ENCODE data around the gene MED26. TPM values are rescaled to one million over a fixed set of nuclear protein-coding genes. Genes with fewer than 3 reads are reported as not detected.

The MED26 gene
- total and polyA plus RNA-seq, 9 donors, result 5.3 to 8.0 (median 6.8) TPM

GRCh38 chr19:16619457-16619856 lies 8.5 kb downstream of the MED26 start:
- Histone ChIP-seq H3K27ac (ENCODE audit: low read length) (peak overlapping the region; percentile 35), H3K9me3 (replicated peaks; ENCODE audit: control insufficient read depth, low read depth, low read length) (no peaks in the 10 kb centered on the region), H3K4me1 (ENCODE audit: control insufficient read depth, insufficient read depth, low read length) (peaks cover 27% of the 10 kb centered on the region), H3K36me3 (ENCODE audit: control insufficient read depth, insufficient read depth, low read length) (peaks cover 9% of the 10 kb centered on the region), H3K27me3 (ENCODE audit: control insufficient read depth, insufficient read depth, low read length) (no peaks in the 10 kb centered on the region), H3K4me3 (ENCODE audit: low read length) (no peak overlapping the region)
- no peak for DNase-seq
- 79% methylated on average over 6 of the region's 7 CpGs for WGBS (ENCODE audit: insufficient coverage)

- Histone ChIP-seq H3K27ac (ENCODE audit: low read length) (no peak overlapping the region), H3K36me3 (ENCODE audit: control insufficient read depth, insufficient read depth, low read length) (peaks cover 4% of the 10 kb centered on the region), H3K27me3 (ENCODE audit: control insufficient read depth, insufficient read depth, low read length) (no peaks in the 10 kb centered on the region), H3K9me3 (replicated peaks; ENCODE audit: control insufficient read depth, low read depth, low read length) (no peaks in the 10 kb centered on the region), H3K4me3 (ENCODE audit: low read length) (no peak overlapping the region), H3K4me1 (ENCODE audit: control insufficient read depth, insufficient read depth, low read length) (peaks cover 27% of the 10 kb centered on the region)
- WGBS (ENCODE audit: insufficient coverage), result 93% methylated on average over 2 of the region's 7 CpGs
- DNase-seq, result no peak
Measured at GRCh38 chr19:16618248-16618647, 9.8 kb downstream of the MED26 start.

- H3K27me3 ChIP-seq (ENCODE audit: control insufficient read depth, insufficient read depth, low read length), result no peaks in the 10 kb centered on the region
- WGBS (ENCODE audit: insufficient coverage), result no CpG with 5 or more reads among the region's 1 CpG
- DNase-seq, result no peak
- peaks cover 4% of the 10 kb centered on the region for H3K36me3 ChIP-seq (ENCODE audit: control insufficient read depth, insufficient read depth, low read length)
- no peak overlapping the region for H3K27ac ChIP-seq (ENCODE audit: low read length)
- H3K4me3 ChIP-seq (ENCODE audit: low read length), result no peak overlapping the region
- H3K9me3 ChIP-seq (replicated peaks; ENCODE audit: control insufficient read depth, low read depth, low read length), result no peaks in the 10 kb centered on the region
- H3K4me1 ChIP-seq (ENCODE audit: control insufficient read depth, insufficient read depth, low read length), result peaks cover 31% of the 10 kb centered on the region
Measured at GRCh38 chr19:16615808-16616207, 12.2 kb downstream of the MED26 start.

- Histone ChIP-seq H3K4me3 (ENCODE audit: low read length) (no peak overlapping the region), H3K27ac (ENCODE audit: low read length) (no peak overlapping the region), H3K9me3 (replicated peaks; ENCODE audit: control insufficient read depth, low read depth, low read length) (no peaks in the 10 kb centered on the region), H3K4me1 (ENCODE audit: control insufficient read depth, insufficient read depth, low read length) (peaks cover 27% of the 10 kb centered on the region), H3K36me3 (ENCODE audit: control insufficient read depth, insufficient read depth, low read length) (peaks cover 4% of the 10 kb centered on the region), H3K27me3 (ENCODE audit: control insufficient read depth, insufficient read depth, low read length) (no peaks in the 10 kb centered on the region)
- DNase-seq, result no peak
- WGBS (ENCODE audit: insufficient coverage), result 46% methylated on average over 2 of the region's 2 CpGs
Measured at GRCh38 chr19:16614941-16615340, 13.1 kb downstream of the MED26 start.

- Histone ChIP-seq H3K27me3 (ENCODE audit: control insufficient read depth, insufficient read depth, low read length) (no peaks in the 10 kb centered on the region), H3K4me3 (ENCODE audit: low read length) (no peak overlapping the region), H3K9me3 (replicated peaks; ENCODE audit: control insufficient read depth, low read depth, low read length) (no peaks in the 10 kb centered on the region), H3K4me1 (ENCODE audit: control insufficient read depth, insufficient read depth, low read length) (peaks cover 16% of the 10 kb centered on the region), H3K27ac (ENCODE audit: low read length) (no peak overlapping the region), H3K36me3 (ENCODE audit: control insufficient read depth, insufficient read depth, low read length) (peaks cover 4% of the 10 kb centered on the region)
- no peak for DNase-seq
- 80% methylated on average over 2 of the region's 2 CpGs for WGBS (ENCODE audit: insufficient coverage)
Measured at GRCh38 chr19:16613841-16614240, 14.2 kb downstream of the MED26 start.

GRCh38 chr19:16612636-16613035 lies 15.4 kb downstream of the MED26 start:
- H3K27me3 ChIP-seq (ENCODE audit: control insufficient read depth, insufficient read depth, low read length), result no peaks in the 10 kb centered on the region
- no peak overlapping the region for H3K4me3 ChIP-seq (ENCODE audit: low read length)
- no CpG with 5 or more reads among the region's 3 CpGs for WGBS (ENCODE audit: insufficient coverage)
- H3K27ac ChIP-seq (ENCODE audit: low read length), result no peak overlapping the region
- H3K9me3 ChIP-seq (replicated peaks; ENCODE audit: control insufficient read depth, low read depth, low read length), result no peaks in the 10 kb centered on the region
- no peak for DNase-seq
- peaks cover 4% of the 10 kb centered on the region for H3K36me3 ChIP-seq (ENCODE audit: control insufficient read depth, insufficient read depth, low read length)
- peaks cover 10% of the 10 kb centered on the region for H3K4me1 ChIP-seq (ENCODE audit: control insufficient read depth, insufficient read depth, low read length)

GRCh38 chr19:16611121-16611520 lies 16.9 kb downstream of the MED26 start:
- H3K27me3 ChIP-seq (ENCODE audit: control insufficient read depth, insufficient read depth, low read length), result no peaks in the 10 kb centered on the region
- H3K9me3 ChIP-seq (replicated peaks; ENCODE audit: control insufficient read depth, low read depth, low read length), result no peaks in the 10 kb centered on the region
- 100% methylated on average over 2 of the region's 6 CpGs for WGBS (ENCODE audit: insufficient coverage)
- H3K4me3 ChIP-seq (ENCODE audit: low read length), result no peak overlapping the region
- peaks cover 6% of the 10 kb centered on the region for H3K36me3 ChIP-seq (ENCODE audit: control insufficient read depth, insufficient read depth, low read length)
- no peak for DNase-seq
- H3K4me1 ChIP-seq (ENCODE audit: control insufficient read depth, insufficient read depth, low read length), result peaks cover 11% of the 10 kb centered on the region
- no peak overlapping the region for H3K27ac ChIP-seq (ENCODE audit: low read length)

- H3K36me3 ChIP-seq (ENCODE audit: control insufficient read depth, insufficient read depth, low read length), result peaks cover 2% of the 10 kb centered on the region
- no peak overlapping the region for H3K27ac ChIP-seq (ENCODE audit: low read length)
- WGBS (ENCODE audit: insufficient coverage), result 93% methylated on average over 3 of the region's 5 CpGs
- H3K27me3 ChIP-seq (ENCODE audit: control insufficient read depth, insufficient read depth, low read length), result no peaks in the 10 kb centered on the region
- H3K4me3 ChIP-seq (ENCODE audit: low read length), result no peak overlapping the region
- peaks cover 21% of the 10 kb centered on the region for H3K4me1 ChIP-seq (ENCODE audit: control insufficient read depth, insufficient read depth, low read length)
- no peak for DNase-seq
- no peaks in the 10 kb centered on the region for H3K9me3 ChIP-seq (replicated peaks; ENCODE audit: control insufficient read depth, low read depth, low read length)
Measured at GRCh38 chr19:16609511-16610200, 18.3 kb downstream of the MED26 start.

GRCh38 chr19:16608290-16608739 lies 19.7 kb downstream of the MED26 start:
- peak; percentile 49 for DNase-seq
- Histone ChIP-seq H3K36me3 (ENCODE audit: control insufficient read depth, insufficient read depth, low read length) (peaks cover 2% of the 10 kb centered on the region), H3K27ac (ENCODE audit: low read length) (no peak overlapping the region), H3K9me3 (replicated peaks; ENCODE audit: control insufficient read depth, low read depth, low read length) (no peaks in the 10 kb centered on the region), H3K4me3 (ENCODE audit: low read length) (no peak overlapping the region), H3K27me3 (ENCODE audit: control insufficient read depth, insufficient read depth, low read length) (no peaks in the 10 kb centered on the region), H3K4me1 (ENCODE audit: control insufficient read depth, insufficient read depth, low read length) (peaks cover 21% of the 10 kb centered on the region)
- WGBS (ENCODE audit: insufficient coverage), result 100% methylated on average over 1 of the region's 1 CpG

- no peaks in the 10 kb centered on the region for H3K27me3 ChIP-seq (ENCODE audit: control insufficient read depth, insufficient read depth, low read length)
- no peak overlapping the region for H3K4me3 ChIP-seq (ENCODE audit: low read length)
- no peaks in the 10 kb centered on the region for H3K9me3 ChIP-seq (replicated peaks; ENCODE audit: control insufficient read depth, low read depth, low read length)
- H3K36me3 ChIP-seq (ENCODE audit: control insufficient read depth, insufficient read depth, low read length), result peaks cover 2% of the 10 kb centered on the region
- 76% methylated on average over 10 of the region's 12 CpGs for WGBS (ENCODE audit: insufficient coverage)
- H3K27ac ChIP-seq (ENCODE audit: low read length), result no peak overlapping the region
- peaks cover 21% of the 10 kb centered on the region for H3K4me1 ChIP-seq (ENCODE audit: control insufficient read depth, insufficient read depth, low read length)
- DNase-seq, result no peak
Measured at GRCh38 chr19:16607819-16608218, 20.2 kb downstream of the MED26 start.
